GM23338 (cell line): ENCODE measurements around the gene SOWAHA.

Experiments used
- CREB1 ChIP-seq: fragments of 250-450 bp; sonication (Bioruptor Pico); IDR thresholded peaks from 2 replicates; pipeline ENCODE4 v1.5.0; 2020; ENCODE audit warnings: low read depth, mild to moderate bottlenecking, moderate library complexity
- EZH2 ChIP-seq: fragments of 200-600 bp; sonication (generic); IDR thresholded peaks from one replicate; pipeline ENCODE4 v1.8.0; 2017; ENCODE audit warnings: antibody characterized with exemption, mild to moderate bottlenecking, low read depth; ENCODE audit not compliant: unreplicated experiment
- EZH2phosphoT487 ChIP-seq: fragments of 200-600 bp; sonication (generic); IDR thresholded peaks from one replicate; pipeline ENCODE4 v1.8.1; 2018; ENCODE audit warnings: antibody characterized with exemption; ENCODE audit not compliant: unreplicated experiment
- JUNB ChIP-seq: IDR thresholded peaks from one replicate; pipeline ENCODE4 v1.6.1; 2016; ENCODE audit warnings: antibody characterized with exemption; ENCODE audit not compliant: unreplicated experiment
- POLR2AphosphoS5 ChIP-seq: IDR thresholded peaks from 2 replicates; pipeline ENCODE4 v1.6.1; 2016; ENCODE audit warnings: antibody characterized with exemption, low read depth
- ZNF331 ChIP-seq: fragments of 250-450 bp; sonication (Bioruptor Pico); IDR thresholded peaks from 2 replicates; pipeline ENCODE4 v1.5.0; 2020; ENCODE audit warnings: low read depth, mild to moderate bottlenecking, moderate library complexity
- TF ChIP-seq, protein P1 (sequence below), 2 experiments: fragments of 200-600 bp in 1 of 2; sonication (generic) in 1 of 2; conservative IDR thresholded peaks; 2 replicates each; pipeline versions ENCODE4 v1.5.1 to v1.6.1; 2016 to 2017; ENCODE audit warnings: antibody characterized with exemption in 2 of 2, low read depth in 2 of 2, mild to moderate bottlenecking in 2 of 2, moderate library complexity in 1 of 2
- TF ChIP-seq, protein P2 (sequence below): IDR thresholded peaks from one replicate; pipeline ENCODE4 v1.6.1; 2018; ENCODE audit warnings: antibody characterized with exemption; ENCODE audit not compliant: unreplicated experiment

DNA sequence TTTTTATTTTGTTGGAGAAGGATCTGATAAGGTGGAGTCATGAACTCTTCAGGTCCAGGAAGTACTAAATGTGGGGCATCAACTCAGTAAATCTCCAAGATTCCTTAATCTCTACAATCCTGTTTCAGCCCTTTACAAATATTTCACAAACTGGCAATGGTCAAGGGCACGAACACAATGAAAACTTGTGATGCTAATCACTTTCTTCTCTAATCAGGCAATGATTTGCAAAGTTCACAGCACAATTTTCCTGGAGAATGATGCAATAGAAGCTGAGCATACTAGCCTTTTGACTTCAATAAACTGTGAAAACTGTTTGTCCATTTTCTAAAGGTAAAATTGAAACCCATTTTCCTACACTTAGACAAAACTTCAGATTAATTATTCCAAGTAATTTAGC is 36.2 kb downstream of the SOWAHA start:
- TF ChIP-seq POLR2AphosphoS5 (no peak), JUNB (no peak), ZNF331 (CRISPR knock-in tag) (no peak), EZH2 (no peak), EZH2phosphoT487 (no peak), CREB1 (CRISPR knock-in tag) (no peak)
- TF ChIP-seq, protein P1, sequence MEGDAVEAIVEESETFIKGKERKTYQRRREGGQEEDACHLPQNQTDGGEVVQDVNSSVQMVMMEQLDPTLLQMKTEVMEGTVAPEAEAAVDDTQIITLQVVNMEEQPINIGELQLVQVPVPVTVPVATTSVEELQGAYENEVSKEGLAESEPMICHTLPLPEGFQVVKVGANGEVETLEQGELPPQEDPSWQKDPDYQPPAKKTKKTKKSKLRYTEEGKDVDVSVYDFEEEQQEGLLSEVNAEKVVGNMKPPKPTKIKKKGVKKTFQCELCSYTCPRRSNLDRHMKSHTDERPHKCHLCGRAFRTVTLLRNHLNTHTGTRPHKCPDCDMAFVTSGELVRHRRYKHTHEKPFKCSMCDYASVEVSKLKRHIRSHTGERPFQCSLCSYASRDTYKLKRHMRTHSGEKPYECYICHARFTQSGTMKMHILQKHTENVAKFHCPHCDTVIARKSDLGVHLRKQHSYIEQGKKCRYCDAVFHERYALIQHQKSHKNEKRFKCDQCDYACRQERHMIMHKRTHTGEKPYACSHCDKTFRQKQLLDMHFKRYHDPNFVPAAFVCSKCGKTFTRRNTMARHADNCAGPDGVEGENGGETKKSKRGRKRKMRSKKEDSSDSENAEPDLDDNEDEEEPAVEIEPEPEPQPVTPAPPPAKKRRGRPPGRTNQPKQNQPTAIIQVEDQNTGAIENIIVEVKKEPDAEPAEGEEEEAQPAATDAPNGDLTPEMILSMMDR (conservative IDR thresholded peaks at IDR 0.05; ENCODE audit: low read depth in 2 of 2) = no peak
- TF ChIP-seq, protein P2, sequence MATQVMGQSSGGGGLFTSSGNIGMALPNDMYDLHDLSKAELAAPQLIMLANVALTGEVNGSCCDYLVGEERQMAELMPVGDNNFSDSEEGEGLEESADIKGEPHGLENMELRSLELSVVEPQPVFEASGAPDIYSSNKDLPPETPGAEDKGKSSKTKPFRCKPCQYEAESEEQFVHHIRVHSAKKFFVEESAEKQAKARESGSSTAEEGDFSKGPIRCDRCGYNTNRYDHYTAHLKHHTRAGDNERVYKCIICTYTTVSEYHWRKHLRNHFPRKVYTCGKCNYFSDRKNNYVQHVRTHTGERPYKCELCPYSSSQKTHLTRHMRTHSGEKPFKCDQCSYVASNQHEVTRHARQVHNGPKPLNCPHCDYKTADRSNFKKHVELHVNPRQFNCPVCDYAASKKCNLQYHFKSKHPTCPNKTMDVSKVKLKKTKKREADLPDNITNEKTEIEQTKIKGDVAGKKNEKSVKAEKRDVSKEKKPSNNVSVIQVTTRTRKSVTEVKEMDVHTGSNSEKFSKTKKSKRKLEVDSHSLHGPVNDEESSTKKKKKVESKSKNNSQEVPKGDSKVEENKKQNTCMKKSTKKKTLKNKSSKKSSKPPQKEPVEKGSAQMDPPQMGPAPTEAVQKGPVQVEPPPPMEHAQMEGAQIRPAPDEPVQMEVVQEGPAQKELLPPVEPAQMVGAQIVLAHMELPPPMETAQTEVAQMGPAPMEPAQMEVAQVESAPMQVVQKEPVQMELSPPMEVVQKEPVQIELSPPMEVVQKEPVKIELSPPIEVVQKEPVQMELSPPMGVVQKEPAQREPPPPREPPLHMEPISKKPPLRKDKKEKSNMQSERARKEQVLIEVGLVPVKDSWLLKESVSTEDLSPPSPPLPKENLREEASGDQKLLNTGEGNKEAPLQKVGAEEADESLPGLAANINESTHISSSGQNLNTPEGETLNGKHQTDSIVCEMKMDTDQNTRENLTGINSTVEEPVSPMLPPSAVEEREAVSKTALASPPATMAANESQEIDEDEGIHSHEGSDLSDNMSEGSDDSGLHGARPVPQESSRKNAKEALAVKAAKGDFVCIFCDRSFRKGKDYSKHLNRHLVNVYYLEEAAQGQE = no peak
